PC-9 (cell line): Measurements from ENCODE around the gene SHROOM3. TPM values are rescaled to one million over a fixed set of nuclear protein-coding genes. Genes with fewer than 3 reads are reported as not detected.

ENCODE experiments used
- BruUV-seq: library from RNA; stranded (reverse); fragments of 400-500 nt; replicated peaks from 2 replicates; lab custom pipeline; 2021; lab: Mats Ljungman, UMichigan
- CTCF ChIA-PET: fragments of 300-600 bp; sonication (Branson Sonifier 250); formaldehyde crosslinking; loops from one replicate; lab custom pipeline; 2022; ENCODE audit warnings: antibody characterized with exemption; lab: Charles Lee
- POLR2A ChIA-PET: fragments of 300-600 bp; sonication (Branson Sonifier 250); formaldehyde crosslinking; loops from one replicate; lab custom pipeline; 2022; ENCODE audit warnings: antibody characterized with exemption; ENCODE audit not compliant: unreplicated experiment; lab: Charles Lee
- DNase-seq, 2 experiments: peaks; one replicate each; pipeline versions ENCODE4 v3.0.0 to v3.0.0-alpha.2; 2015 to 2022; ENCODE audit warnings: mixed read lengths in 1 of 2
- H2AFZ ChIP-seq: fragments of 200-600 bp; sonication (generic); 2 replicates; pipeline ENCODE4 v1.8.1; 2017; ENCODE audit warnings: antibody characterized with exemption
- H3F3A ChIP-seq: fragments of 200-600 bp; sonication (generic); 2 replicates; pipeline ENCODE4 v1.8.1; 2017; ENCODE audit warnings: antibody characterized with exemption, mild to moderate bottlenecking, low read depth; ENCODE audit not compliant: insufficient read depth
- H3K27ac ChIP-seq: fragments of 200-600 bp; sonication (generic); 2 replicates; pipeline ENCODE4 v1.6.1; 2016; ENCODE audit warnings: mixed run types
- H3K27me3 ChIP-seq: fragments of 200-600 bp; sonication (generic); 2 replicates; pipeline ENCODE4 v1.6.1; 2016; ENCODE audit warnings: low read depth, mixed run types; ENCODE audit not compliant: insufficient read depth
- H3K36me3 ChIP-seq: fragments of 200-600 bp; sonication (generic); 2 replicates; pipeline ENCODE4 v1.6.1; 2016; ENCODE audit warnings: low read depth, mixed run types
- H3K4me1 ChIP-seq: fragments of 200-600 bp; sonication (generic); replicated peaks from 2 replicates; pipeline ENCODE4 v1.6.1; 2016; ENCODE audit warnings: mixed run types; ENCODE audit not compliant: insufficient read depth
- H3K4me2 ChIP-seq: fragments of 200-600 bp; sonication (generic); 2 replicates; pipeline ENCODE4 v1.6.1; 2017; ENCODE audit warnings: mixed run types
- H3K4me3 ChIP-seq: fragments of 200-600 bp; sonication (generic); 2 replicates; pipeline ENCODE4 v1.6.1; 2016; ENCODE audit warnings: mixed run types
- H3K79me2 ChIP-seq: fragments of 200-600 bp; sonication (generic); 2 replicates; pipeline ENCODE4 v1.6.1; 2017; ENCODE audit warnings: low read depth, mixed run types
- H3K9me2 ChIP-seq: fragments of 200-600 bp; sonication (generic); 2 replicates; pipeline ENCODE4 v1.8.1; 2017; ENCODE audit warnings: mild to moderate bottlenecking; ENCODE audit not compliant: insufficient read depth
- H3K9me3 ChIP-seq: fragments of 200-600 bp; sonication (generic); 2 replicates; pipeline ENCODE4 v1.8.1; 2016; ENCODE audit warnings: low read depth; ENCODE audit not compliant: insufficient read depth
- H4K20me1 ChIP-seq: fragments of 200-600 bp; sonication (generic); 2 replicates; pipeline ENCODE4 v1.8.1; 2017; ENCODE audit not compliant: insufficient read depth
- CTCF ChIP-seq: fragments of 200-600 bp; sonication (generic); conservative IDR thresholded peaks from 2 replicates; pipeline ENCODE4 v1.6.1; 2017; ENCODE audit warnings: mixed run types, antibody characterized with exemption, mild to moderate bottlenecking, moderate library complexity
- EZH2 ChIP-seq: fragments of 200-600 bp; sonication (generic); IDR thresholded peaks from 2 replicates; pipeline ENCODE4 v1.8.0; 2017; ENCODE audit warnings: antibody characterized with exemption, low read depth
- intact Hi-C: fragments of 100-400 bp; cut with micrococcal nuclease; formaldehyde crosslinking; loops from one replicate; pipeline ENCODE4 v1.10.0; 2022; ENCODE audit not compliant: unreplicated experiment
- total RNA-seq: library from RNA; stranded (reverse); gene quantifications from 2 replicates; pipeline ENCODE4 v1.2.3, GENCODE V29; 2021

The SHROOM3 gene
- total RNA-seq, 1 experiment from 2014 or later = 44.3 TPM

DNA sequence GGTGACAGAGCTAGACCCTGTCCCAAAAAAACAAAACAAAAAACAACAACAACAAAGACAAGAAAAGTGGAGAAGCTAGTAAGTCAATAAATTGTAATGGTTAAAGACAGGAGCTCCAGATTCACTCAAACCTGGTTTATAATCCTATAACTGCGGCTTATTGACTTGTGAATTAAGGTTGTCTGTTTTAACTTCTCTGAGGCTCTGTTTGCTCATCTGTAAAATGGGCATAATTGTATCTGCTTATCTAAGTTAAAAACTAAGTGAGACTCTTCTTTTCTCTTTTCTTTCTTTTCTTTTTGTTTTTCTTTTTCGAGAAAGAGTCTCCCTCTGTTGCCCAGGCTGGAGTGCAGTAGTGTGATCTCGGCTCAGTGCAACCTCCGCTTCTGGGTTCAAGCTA lies 378.0 kb downstream of the SHROOM3 start:
- DNase-seq = no peak
- TF ChIP-seq EZH2 (no peak), CTCF (no peak)
- no peak overlapping the region for H3K27ac ChIP-seq
- CTCF ChIA-PET = no interaction called here
- POLR2A ChIA-PET = interaction anchor here (0.6 kb wide), 1 partner anchor 757 kb away, joined by 5 read pairs; no protein-coding TSS in a partner anchor
- H3K4me1 ChIP-seq = no peaks in the 10 kb centered on the region
- no peaks in the 10 kb centered on the region for H4K20me1 ChIP-seq
- H3K36me3 ChIP-seq = no peaks in the 10 kb centered on the region
- H3K9me3 ChIP-seq = 0 out of 2 replicates have a peak, but pooled peaks cover 3% of the 10 kb centered on the region
- H3K27me3 ChIP-seq = no peaks in the 10 kb centered on the region
- H3K4me2 ChIP-seq = no peak overlapping the region
- H3K4me3 ChIP-seq = no peak overlapping the region
- no peaks in the 10 kb centered on the region for H3F3A ChIP-seq
- no TSS peak for BruUV-seq
- no peaks in the 10 kb centered on the region for H3K79me2 ChIP-seq
- intact Hi-C loops = no loop called here
- no peak overlapping the region for H2AFZ ChIP-seq
- no peaks in the 10 kb centered on the region for H3K9me2 ChIP-seq

DNA sequence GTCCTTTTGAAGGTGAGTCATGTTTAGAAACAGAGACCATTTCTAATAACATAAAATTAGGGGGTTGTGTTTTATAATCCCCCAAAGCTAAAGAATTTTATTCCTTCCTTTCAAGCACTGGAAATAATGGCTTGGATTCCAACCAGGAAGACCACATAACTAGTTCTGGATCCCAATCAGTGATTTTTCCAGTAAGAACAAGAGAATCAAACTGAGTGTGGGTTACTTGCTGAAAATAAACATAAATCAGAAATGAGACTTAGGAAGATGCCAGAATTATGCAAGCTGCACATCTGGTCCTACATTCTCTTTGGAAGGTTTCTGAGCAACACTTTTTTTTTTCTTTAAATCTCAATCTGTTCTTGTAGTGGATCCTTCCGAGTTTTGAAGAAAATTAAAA lies 386.6 kb downstream of the SHROOM3 start:
- BruUV-seq = no TSS peak
- no peak overlapping the region for H3K4me2 ChIP-seq
- TF ChIP-seq CTCF = no peak
- no peak for TF ChIP-seq EZH2
- H2AFZ ChIP-seq = no peak overlapping the region
- ChIA-PET CTCF (no interaction called here), POLR2A (interaction anchor here (0.6 to 0.7 kb wide), 2 partner anchors 11 to 48 kb away, joined by 3 read pairs; no protein-coding TSS in a partner anchor)
- H3K27me3 ChIP-seq = no peaks in the 10 kb centered on the region
- DNase-seq = no peak
- H3F3A ChIP-seq = no peaks in the 10 kb centered on the region
- no peaks in the 10 kb centered on the region for H3K9me3 ChIP-seq
- no peaks in the 10 kb centered on the region for H3K79me2 ChIP-seq
- no peaks in the 10 kb centered on the region for H3K9me2 ChIP-seq
- no peak overlapping the region for H3K4me3 ChIP-seq
- no peak overlapping the region for H3K27ac ChIP-seq
- no peaks in the 10 kb centered on the region for H4K20me1 ChIP-seq
- intact Hi-C loops = no loop called here
- H3K4me1 ChIP-seq = no peaks in the 10 kb centered on the region
- H3K36me3 ChIP-seq = no peaks in the 10 kb centered on the region

GRCh38 chr4:76822303-76822702 lies 387.3 kb downstream of the SHROOM3 start:
- Histone ChIP-seq H4K20me1 (no peaks in the 10 kb centered on the region), H3K79me2 (no peaks in the 10 kb centered on the region), H3K9me3 (no peaks in the 10 kb centered on the region), H2AFZ (no peak overlapping the region), H3K27me3 (no peaks in the 10 kb centered on the region), H3K36me3 (no peaks in the 10 kb centered on the region), H3K4me3 (no peak overlapping the region), H3K27ac (no peak overlapping the region), H3K4me1 (no peaks in the 10 kb centered on the region), H3F3A (no peaks in the 10 kb centered on the region), H3K9me2 (no peaks in the 10 kb centered on the region), H3K4me2 (no peak overlapping the region)
- intact Hi-C loops = no loop called here
- POLR2A ChIA-PET = interaction anchor here (0.7 kb wide), 1 partner anchor 49 kb away, joined by 3 read pairs; no protein-coding TSS in a partner anchor
- no TSS peak for BruUV-seq
- no peak for DNase-seq
- TF ChIP-seq CTCF (no peak), EZH2 (no peak)
- CTCF ChIA-PET = no interaction called here
